Fibroblast of lung (primary cell): ENCODE measurements around the gene GRIK2.

ENCODE experiments used
- EZH2 ChIP-seq: IDR thresholded peaks from 2 replicates; pipeline ENCODE4 v1.5.1; 2012; ENCODE audit warnings: low read length, control low read depth, mild to moderate bottlenecking; ENCODE audit errors: missing control alignments
- TF ChIP-seq, protein P1 (sequence below), 2 donors: IDR thresholded peaks in 1 of 2; conservative IDR thresholded peaks in 1 of 2; 1 replicate in 1 of 2; 2 replicates in 1 of 2; pipeline ENCODE4 v1.5.1; 2011 to 2012; ENCODE audit warnings: low read length in 2 of 2, control low read depth in 1 of 2, inconsistent platforms in 1 of 2, low read depth in 1 of 2, mild to moderate bottlenecking in 1 of 2

DNA sequence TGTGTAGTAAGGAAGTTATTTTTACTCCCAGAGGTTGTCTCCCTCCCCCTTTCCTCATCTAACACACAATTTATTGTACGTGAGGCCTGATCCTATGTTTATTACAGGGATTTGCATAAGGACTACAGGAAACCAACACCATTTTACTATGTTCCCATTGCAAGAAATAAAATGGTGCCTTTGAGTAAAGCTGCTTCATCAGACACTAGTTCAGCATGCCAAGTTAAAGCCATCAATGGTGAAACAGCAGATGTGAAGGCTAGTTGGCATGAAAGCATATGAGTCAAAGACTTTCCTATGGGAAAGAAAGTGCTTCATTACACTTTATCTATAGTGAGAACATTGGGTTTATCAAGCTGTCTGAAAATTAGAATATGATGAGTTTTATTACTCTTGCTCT is 543.0 kb downstream of the GRIK2 start:
- TF ChIP-seq, protein P1, sequence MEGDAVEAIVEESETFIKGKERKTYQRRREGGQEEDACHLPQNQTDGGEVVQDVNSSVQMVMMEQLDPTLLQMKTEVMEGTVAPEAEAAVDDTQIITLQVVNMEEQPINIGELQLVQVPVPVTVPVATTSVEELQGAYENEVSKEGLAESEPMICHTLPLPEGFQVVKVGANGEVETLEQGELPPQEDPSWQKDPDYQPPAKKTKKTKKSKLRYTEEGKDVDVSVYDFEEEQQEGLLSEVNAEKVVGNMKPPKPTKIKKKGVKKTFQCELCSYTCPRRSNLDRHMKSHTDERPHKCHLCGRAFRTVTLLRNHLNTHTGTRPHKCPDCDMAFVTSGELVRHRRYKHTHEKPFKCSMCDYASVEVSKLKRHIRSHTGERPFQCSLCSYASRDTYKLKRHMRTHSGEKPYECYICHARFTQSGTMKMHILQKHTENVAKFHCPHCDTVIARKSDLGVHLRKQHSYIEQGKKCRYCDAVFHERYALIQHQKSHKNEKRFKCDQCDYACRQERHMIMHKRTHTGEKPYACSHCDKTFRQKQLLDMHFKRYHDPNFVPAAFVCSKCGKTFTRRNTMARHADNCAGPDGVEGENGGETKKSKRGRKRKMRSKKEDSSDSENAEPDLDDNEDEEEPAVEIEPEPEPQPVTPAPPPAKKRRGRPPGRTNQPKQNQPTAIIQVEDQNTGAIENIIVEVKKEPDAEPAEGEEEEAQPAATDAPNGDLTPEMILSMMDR (conservative IDR thresholded peaks at IDR 0.05 in 1 of 2, IDR thresholded peaks at IDR 0.05 in 1 of 2; ENCODE audit: low read depth in 1 of 2, low read length in 2 of 2) = no peak
- no peak for TF ChIP-seq EZH2
